ENCODE measurements around the gene SUN5. TPM values are rescaled to one million over a fixed set of nuclear protein-coding genes. Genes with fewer than 3 reads are reported as not detected.

SUN5 gene
- total and polyA plus RNA-seq, 2 of the 8 experiments (the other 6 are each of a cell fraction or from before 2014, with no cell fraction given): not detected

GRCh38 chr20:32934580-32934979, 69.7 kb downstream of the SUN5 start:
- Histone ChIP-seq H3K79me2 (ENCODE audit: control insufficient read depth in 1 of 2, insufficient read depth in 2 of 2, low read length in 2 of 2) (no peaks in the 10 kb centered on the region), H3K9ac (replicated peaks in 1 of 4; ENCODE audit: extremely low read depth in 1 of 4, low read depth in 3 of 4, low read length in 3 of 4) (no peak overlapping the region), H3K23ac (ENCODE audit: insufficient read length) (no peak overlapping the region), H3K9me3 (ENCODE audit: insufficient read depth in 2 of 2, low read depth in 1 of 2, low read length in 1 of 2) (no peaks in the 10 kb centered on the region), H2BK5ac (ENCODE audit: low read depth, low read length) (no peak overlapping the region), H2BK12ac (ENCODE audit: low read depth, low read length) (no peak overlapping the region), H3K79me1 (ENCODE audit: low read depth, low read length) (no peaks in the 10 kb centered on the region), H2BK20ac (ENCODE audit: low read length) (no peak overlapping the region), H3K14ac (ENCODE audit: insufficient read length) (no peak overlapping the region), H2BK15ac (ENCODE audit: low read length) (no peak overlapping the region), H4K20me1 (replicated peaks in 1 of 2; ENCODE audit: control insufficient read depth in 1 of 2, insufficient read depth in 2 of 2, low read length in 2 of 2) (no peaks in the 10 kb centered on the region), H4K8ac (ENCODE audit: extremely low read depth, insufficient read depth, low read length) (no peak overlapping the region), H3K27ac (ENCODE audit: low read depth, low read length) (no peak overlapping the region), H4K91ac (replicated peaks; ENCODE audit: insufficient read length, low read length) (no peak overlapping the region), H2BK120ac (replicated peaks; ENCODE audit: low read depth, low read length) (no peak overlapping the region), H3K4ac (replicated peaks; ENCODE audit: insufficient read length, low read depth, low read length) (no peak overlapping the region), H3K23me2 (ENCODE audit: low read depth, low read length) (no peaks in the 10 kb centered on the region), H3K4me1 (replicated peaks in 1 of 4; ENCODE audit: control insufficient read depth in 3 of 4, insufficient read depth in 4 of 4, low read length in 3 of 4) (no peaks in the 10 kb centered on the region), H3K4me2 (ENCODE audit: insufficient read depth in 1 of 2, low read depth in 2 of 2, low read length in 2 of 2) (no peak overlapping the region), H3K56ac (replicated peaks; ENCODE audit: insufficient read length, low read depth, low read length) (no peak overlapping the region), H2AFZ (ENCODE audit: low read length) (no peak overlapping the region), H2AK5ac (ENCODE audit: low read depth, low read length) (no peak overlapping the region), H3K4me3 (ENCODE audit: extremely low read depth in 1 of 4, insufficient read depth in 2 of 4, low read depth in 3 of 4, low read length in 4 of 4) (no peak overlapping the region), H4K5ac (ENCODE audit: insufficient read length, low read depth, low read length) (no peak overlapping the region), H3K27me3 (replicated peaks in 1 of 4; ENCODE audit: control insufficient read depth in 3 of 4, extremely low read depth in 1 of 4, insufficient read depth in 3 of 4, low read length in 3 of 4) (no peaks in the 10 kb centered on the region; a peak in 1 of 7 replicates), H3K18ac (ENCODE audit: extremely low read depth, low read length) (no peak overlapping the region), H3K36me3 (ENCODE audit: control insufficient read depth in 2 of 4, insufficient read depth in 4 of 4, low read length in 3 of 4) (no peaks in the 10 kb centered on the region)
- WGBS, 2 experiments (ENCODE audit: extremely low coverage in 1 of 2, insufficient coverage in 1 of 2, insufficient read length in 1 of 2, insufficient replicate concordance in 2 of 2, low coverage in 1 of 2, low lambda C conversion rate in 2 of 2, missing lambda C conversion rate in 1 of 2): 83% methylated on average over 4 of the region's 4 CpGs; no CpG with 5 or more reads in 1 of the 2 experiments
- POLR2A ChIA-PET (ENCODE audit: partially characterized antibody): no interaction called here
- DNase-seq (ENCODE audit: low read depth in 1 of 2, low spot score in 2 of 2): no peak
- CTCF ChIA-PET (ENCODE audit: partially characterized antibody): interaction anchor here (2.1 kb wide), 1 partner anchor 11 kb away, joined by 15 read pairs; no protein-coding TSS in a partner anchor
- no peak for FAIRE-seq
- TF ChIP-seq BRCA1 (IDR thresholded peaks at IDR 0.05; ENCODE audit: low read depth, low read length) (no peak), KDM4A (IDR thresholded peaks at IDR 0.05; ENCODE audit: low read depth, low read length, severe bottlenecking) (no peak)

Other genes with a start within 250 kb of the SUN5 start
- gene DNMT3B, start 242.0 kb downstream of the SUN5 start, total RNA-seq (2021; fragmentation: NEBNext Ultra II Directional; extraction: Animal tissue kit (Norgen Biotek cat#: 25700)): 1,016 and 1,038 TPM in 2 replicates
- 433 and 469 TPM in 2 replicates for gene DNMT3B, start 242.0 kb downstream of the SUN5 start, polyA plus RNA-seq (2011; rRNA removed)
- 170 and 173 TPM in 2 replicates for gene MAPRE1, start 184.5 kb downstream of the SUN5 start, total RNA-seq (2021; fragmentation: NEBNext Ultra II Directional; extraction: Animal tissue kit (Norgen Biotek cat#: 25700))
- gene MAPRE1, start 184.5 kb downstream of the SUN5 start, polyA plus RNA-seq (2011; rRNA removed): 51.9 and 74.5 TPM in 2 replicates
- 0.20 TPM in 1 of 2 replicates, not detected in the other for gene EFCAB8, start 145.5 kb downstream of the SUN5 start, total RNA-seq (2021; fragmentation: NEBNext Ultra II Directional; extraction: Animal tissue kit (Norgen Biotek cat#: 25700))
- gene EFCAB8, start 145.5 kb downstream of the SUN5 start, polyA plus RNA-seq (2011; rRNA removed): 0.02 and 0.06 TPM in 2 replicates
- not detected in 2 replicates for gene BPIFB2, start 3.3 kb upstream of the SUN5 start, total RNA-seq (2021; fragmentation: NEBNext Ultra II Directional; extraction: Animal tissue kit (Norgen Biotek cat#: 25700))
- not detected in 2 replicates for gene BPIFB2, start 3.3 kb upstream of the SUN5 start, polyA plus RNA-seq (2011; rRNA removed)
- gene BPIFB6, start 27.2 kb upstream of the SUN5 start, total RNA-seq (2021; fragmentation: NEBNext Ultra II Directional; extraction: Animal tissue kit (Norgen Biotek cat#: 25700)): not detected in 2 replicates
- gene BPIFB6, start 27.2 kb upstream of the SUN5 start, polyA plus RNA-seq (2011; rRNA removed): not detected in 2 replicates
- not detected in 2 replicates for gene BPIFB3, start 49.5 kb upstream of the SUN5 start, total RNA-seq (2021; fragmentation: NEBNext Ultra II Directional; extraction: Animal tissue kit (Norgen Biotek cat#: 25700))
- gene BPIFB3, start 49.5 kb upstream of the SUN5 start, polyA plus RNA-seq (2011; rRNA removed): 0.16 TPM in 1 of 2 replicates, not detected in the other
- not detected in 2 replicates for gene BPIFB4, start 75.2 kb upstream of the SUN5 start, total RNA-seq (2021; fragmentation: NEBNext Ultra II Directional; extraction: Animal tissue kit (Norgen Biotek cat#: 25700))
- gene BPIFB4, start 75.2 kb upstream of the SUN5 start, polyA plus RNA-seq (2011; rRNA removed): 0.17 TPM in 1 of 2 replicates, not detected in the other
- gene BPIFA2, start 163.7 kb upstream of the SUN5 start, total RNA-seq (2021; fragmentation: NEBNext Ultra II Directional; extraction: Animal tissue kit (Norgen Biotek cat#: 25700)): not detected in 2 replicates
- not detected in 2 replicates for gene BPIFA2, start 163.7 kb upstream of the SUN5 start, polyA plus RNA-seq (2011; rRNA removed)
- not detected in 2 replicates for gene BPIFA3, start 212.9 kb upstream of the SUN5 start, total RNA-seq (2021; fragmentation: NEBNext Ultra II Directional; extraction: Animal tissue kit (Norgen Biotek cat#: 25700))
- not detected in 2 replicates for gene BPIFA3, start 212.9 kb upstream of the SUN5 start, polyA plus RNA-seq (2011; rRNA removed)
- not detected in 2 replicates for gene BPIFA1, start 231.6 kb upstream of the SUN5 start, total RNA-seq (2021; fragmentation: NEBNext Ultra II Directional; extraction: Animal tissue kit (Norgen Biotek cat#: 25700))
- not detected in 2 replicates for gene BPIFA1, start 231.6 kb upstream of the SUN5 start, polyA plus RNA-seq (2011; rRNA removed)